Measurements from ENCODE around the gene C12orf75. TPM values are rescaled to one million over a fixed set of nuclear protein-coding genes. Genes with fewer than 3 reads are reported as not detected.

The C12orf75 gene
- total and polyA plus RNA-seq, 2 experiments from 2014 or later: 43.9 to 69.8 TPM

GRCh38 chr12:105386431-105386830, 55.9 kb downstream of the C12orf75 start:
- Mint-ChIP-seq H3K27me3 (ENCODE audit: insufficient read depth, low read depth, poor library complexity) (peaks cover 2% of the 10 kb centered on the region), H3K4me3 (no peak overlapping the region), H3K9me3 (no peaks in the 10 kb centered on the region), H3K27ac (no peak overlapping the region), H3K4me1 (no peaks in the 10 kb centered on the region), H3K36me3 (ENCODE audit: low read depth) (no peaks in the 10 kb centered on the region)
- DNase-seq (ENCODE audit: low spot score): no peak
- H3K36me3 ChIP-seq (ENCODE audit: insufficient read depth): no peaks in the 10 kb centered on the region
- H4K20me1 ChIP-seq (replicated peaks; ENCODE audit: insufficient read depth): no peaks in the 10 kb centered on the region
- no peaks in the 10 kb centered on the region for H3K9me2 ChIP-seq (ENCODE audit: insufficient read depth)
- H3K4me1 ChIP-seq (ENCODE audit: insufficient read depth): peaks cover 6% of the 10 kb centered on the region; the same call in 1 of the 2 replicates
- H3K4me3 ChIP-seq: no peak overlapping the region
- no peaks in the 10 kb centered on the region for H3K27me3 ChIP-seq (ENCODE audit: insufficient read depth)
- no peak for ATAC-seq
- TF ChIP-seq REST (IDR thresholded peaks at IDR 0.05; ENCODE audit: unreplicated experiment) (no peak), NANOG (IDR thresholded peaks at IDR 0.05; ENCODE audit: borderline replicate concordance) (no peak), STAT1 (IDR thresholded peaks at IDR 0.05; ENCODE audit: unreplicated experiment) (no peak), ZNF114 (CRISPR knock-in tag; IDR thresholded peaks at IDR 0.05) (no peak), ETS1 (IDR thresholded peaks at IDR 0.05) (no peak), POLR2AphosphoS5 (IDR thresholded peaks at IDR 0.05; ENCODE audit: low read depth) (no peak), EZH2 (IDR thresholded peaks at IDR 0.05; ENCODE audit: low read depth, unreplicated experiment) (no peak), ZNF462 (CRISPR knock-in tag; IDR thresholded peaks at IDR 0.05) (no peak), JUNB (IDR thresholded peaks at IDR 0.05; ENCODE audit: unreplicated experiment) (no peak), CREB1 (CRISPR knock-in tag; IDR thresholded peaks at IDR 0.05; ENCODE audit: low read depth) (no peak), ZNF331 (CRISPR knock-in tag; IDR thresholded peaks at IDR 0.05; ENCODE audit: low read depth) (no peak), CTCF (conservative IDR thresholded peaks at IDR 0.05; ENCODE audit: low read depth in 2 of 2) (no peak), EZH2phosphoT487 (IDR thresholded peaks at IDR 0.05; ENCODE audit: unreplicated experiment) (no peak)
- no peak overlapping the region for H2AFZ ChIP-seq
- no peaks in the 10 kb centered on the region for H3F3A ChIP-seq (replicated peaks; ENCODE audit: low read depth)
- H3K79me2 ChIP-seq (replicated peaks; ENCODE audit: insufficient read depth): no peaks in the 10 kb centered on the region
- H3K27ac ChIP-seq (ENCODE audit: low read depth): no peak overlapping the region
- H3K4me2 ChIP-seq: no peak overlapping the region

Data from GM23338 (cell line).